ENCODE data around the gene ATP5ME. TPM values are rescaled to one million over a fixed set of nuclear protein-coding genes. Genes with fewer than 3 reads are reported as not detected.
"Not testable (repeated sequence)": the region's sequence is repeated elsewhere in the genome, so short reads cannot be mapped to it uniquely, and the experiment has no call there.

Gene ATP5ME
- polyA plus RNA-seq, 1 donor, result 477 TPM

DNA sequence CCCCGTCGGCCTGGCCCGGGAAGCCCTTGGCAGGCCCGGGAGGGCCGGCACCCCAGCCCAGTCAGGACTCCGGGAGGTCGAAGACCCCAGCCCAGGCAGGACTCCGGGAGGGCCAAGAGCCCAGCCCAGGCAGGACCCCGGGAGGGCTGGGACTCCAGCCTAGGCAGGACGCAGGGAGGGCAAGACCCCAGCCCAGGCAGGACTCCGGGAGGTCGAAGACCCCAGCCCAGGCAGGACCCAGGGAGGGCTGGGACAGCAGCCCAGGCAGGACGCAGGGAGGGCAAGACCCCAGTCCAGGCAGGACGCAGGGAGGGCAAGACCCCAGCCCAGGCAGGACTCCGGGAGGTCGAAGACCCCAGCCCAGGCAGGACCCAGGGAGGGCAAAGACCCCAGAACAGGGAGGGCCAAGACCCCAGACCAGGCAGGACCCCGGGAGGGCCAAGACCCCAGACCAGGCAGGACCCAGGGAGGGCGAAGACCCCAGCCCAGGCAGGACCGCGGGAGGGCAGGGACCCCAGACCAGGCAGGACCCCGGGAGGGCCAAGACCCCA, 32.1 kb upstream of the ATP5ME start:
- Histone ChIP-seq H3K4me1 (ENCODE audit: control insufficient read depth, insufficient read depth, low read length) (peaks cover 17% of the 10 kb centered on the region), H3K4me3 (ENCODE audit: low read length) (peak overlapping the region; percentile 92)
- WGBS (ENCODE audit: insufficient coverage, low lambda C conversion rate), result no CpG with 5 or more reads among the region's 21 CpGs
- not testable (repeated sequence) for H3K9me3 ChIP-seq (ENCODE audit: control insufficient read depth, low read depth, low read length); H3K27ac ChIP-seq (ENCODE audit: low read length); H3K36me3 ChIP-seq (ENCODE audit: control insufficient read depth, insufficient read depth, low read length); H3K27me3 ChIP-seq (ENCODE audit: control insufficient read depth, insufficient read depth, low read length); DNase-seq

DNA sequence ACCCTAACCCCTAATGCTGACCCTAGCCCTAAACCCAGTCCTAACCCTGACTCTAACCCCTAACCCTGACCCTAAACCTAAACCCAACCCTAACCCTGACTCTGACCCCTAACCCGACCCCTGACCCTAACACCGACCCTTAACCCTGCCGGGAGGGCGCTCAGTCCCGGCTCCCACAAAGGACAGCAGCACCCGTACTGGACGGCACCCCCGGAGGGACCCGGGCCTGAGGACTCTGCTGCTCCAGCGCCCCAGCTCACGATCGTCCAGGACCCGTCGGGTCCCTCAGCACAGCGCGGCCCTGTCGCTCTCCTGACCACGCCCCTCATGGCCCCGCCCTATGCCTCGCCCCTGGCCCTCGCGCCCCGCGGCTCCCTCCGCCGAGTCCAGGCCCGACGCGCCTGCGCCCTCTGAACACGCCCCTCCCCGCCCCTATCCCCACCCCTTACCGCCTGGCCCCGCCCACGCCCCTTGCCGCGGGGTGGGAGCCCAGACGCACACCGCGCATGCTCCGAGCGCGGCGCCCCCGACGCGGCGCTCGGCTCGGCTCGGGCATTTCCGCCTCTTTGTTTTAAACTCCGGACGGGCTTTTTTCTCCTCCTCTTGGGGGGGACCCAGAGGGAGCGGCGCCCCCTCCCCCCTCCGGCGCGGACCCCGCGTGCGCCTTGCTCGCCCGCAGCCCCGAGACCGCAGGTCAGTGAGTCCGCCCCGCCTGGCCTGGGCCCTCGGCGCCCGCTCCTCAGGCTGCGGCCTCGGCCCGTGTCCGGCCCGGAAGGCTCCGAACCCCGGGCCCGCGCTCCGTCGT, 31.4 kb upstream of the ATP5ME start, which contains the start of gene PCGF3:
Gene PCGF3 (plus strand): TSS at position 555 of the 805 bp plus-strand sequence. CDS start 27,849 bp downstream, outside the sequence.
- Histone ChIP-seq H3K4me3 (ENCODE audit: low read length) (peak within 1 kb of the TSS; percentile 92), H3K36me3 (ENCODE audit: control insufficient read depth, insufficient read depth, low read length) (peaks cover 5% of the 10 kb centered on the region), H3K9me3 (ENCODE audit: control insufficient read depth, low read depth, low read length) (no peaks in the 10 kb centered on the region), H3K27ac (ENCODE audit: low read length) (no peak within 1 kb of the TSS), H3K27me3 (ENCODE audit: control insufficient read depth, insufficient read depth, low read length) (no peaks in the 10 kb centered on the region), H3K4me1 (ENCODE audit: control insufficient read depth, insufficient read depth, low read length) (peaks cover 17% of the 10 kb centered on the region)
- WGBS (ENCODE audit: insufficient coverage, low lambda C conversion rate), result no CpG with 5 or more reads among the region's 82 CpGs
- peak; percentile 93 to 94 for DNase-seq

DNA sequence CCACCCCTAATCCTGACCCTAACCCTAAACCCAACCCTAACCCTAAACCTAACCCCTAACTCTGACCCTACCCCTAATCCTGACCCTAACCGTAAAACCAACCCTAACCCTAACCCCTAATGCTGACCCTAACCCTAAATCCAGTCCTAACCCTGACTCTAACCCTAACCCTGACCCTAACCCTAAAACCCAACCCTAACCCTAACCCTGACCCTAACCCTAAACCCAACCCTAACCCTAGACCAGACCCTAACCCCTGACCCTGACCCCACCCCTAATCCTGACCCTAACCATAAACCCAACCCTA, 30.8 kb upstream of the ATP5ME start:
- no peak for DNase-seq
- Histone ChIP-seq H3K9me3 (ENCODE audit: control insufficient read depth, low read depth, low read length) (no peaks in the 10 kb centered on the region), H3K4me1 (ENCODE audit: control insufficient read depth, insufficient read depth, low read length) (peaks cover 17% of the 10 kb centered on the region), H3K36me3 (ENCODE audit: control insufficient read depth, insufficient read depth, low read length) (peaks cover 5% of the 10 kb centered on the region), H3K4me3 (ENCODE audit: low read length) (peak overlapping the region; percentile 45), H3K27me3 (ENCODE audit: control insufficient read depth, insufficient read depth, low read length) (no peaks in the 10 kb centered on the region), H3K27ac (ENCODE audit: low read length) (no peak overlapping the region)
- no CpG with 5 or more reads among the region's 1 CpG for WGBS (ENCODE audit: insufficient coverage, low lambda C conversion rate)

DNA sequence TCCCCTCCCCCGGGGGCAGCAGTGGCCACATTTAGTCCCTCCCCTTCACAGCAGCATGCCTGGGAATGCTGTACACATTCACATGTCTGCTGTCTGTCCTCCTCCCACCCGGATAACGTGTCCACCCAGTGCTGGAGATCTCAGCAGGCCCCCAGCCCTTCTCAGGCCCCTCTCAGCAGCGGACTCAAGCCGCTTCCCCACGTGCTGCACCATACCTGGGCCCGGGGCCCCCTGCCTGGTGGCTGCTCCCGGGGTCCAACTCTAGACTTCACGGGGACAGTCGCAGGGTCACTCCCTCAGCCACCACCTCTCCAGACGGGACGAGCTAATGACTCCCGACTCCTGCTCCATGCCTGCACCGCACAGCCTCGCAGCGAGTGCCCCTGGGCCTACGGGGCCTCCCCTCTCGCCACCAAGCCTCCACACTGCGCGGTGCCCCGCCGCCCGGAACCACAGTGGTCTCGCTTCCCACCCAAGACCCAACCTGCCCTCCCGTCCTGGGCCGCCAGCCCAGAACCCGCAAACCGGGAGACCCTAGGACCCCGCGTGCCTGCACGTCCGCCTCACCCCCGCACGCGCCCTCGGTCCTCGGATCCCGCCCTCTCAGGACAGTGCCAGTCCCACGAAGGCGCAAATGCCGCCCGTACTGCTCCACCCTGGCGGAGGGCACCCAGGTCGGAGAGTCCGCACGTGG, 30.3 kb upstream of the ATP5ME start:
- Histone ChIP-seq H3K36me3 (ENCODE audit: control insufficient read depth, insufficient read depth, low read length) (peaks cover 5% of the 10 kb centered on the region), H3K4me3 (ENCODE audit: low read length) (no peak overlapping the region), H3K27me3 (ENCODE audit: control insufficient read depth, insufficient read depth, low read length) (no peaks in the 10 kb centered on the region), H3K4me1 (ENCODE audit: control insufficient read depth, insufficient read depth, low read length) (peaks cover 17% of the 10 kb centered on the region), H3K9me3 (ENCODE audit: control insufficient read depth, low read depth, low read length) (no peaks in the 10 kb centered on the region), H3K27ac (ENCODE audit: low read length) (no peak overlapping the region)
- no CpG with 5 or more reads among the region's 46 CpGs for WGBS (ENCODE audit: insufficient coverage, low lambda C conversion rate)
- no peak for DNase-seq

DNA sequence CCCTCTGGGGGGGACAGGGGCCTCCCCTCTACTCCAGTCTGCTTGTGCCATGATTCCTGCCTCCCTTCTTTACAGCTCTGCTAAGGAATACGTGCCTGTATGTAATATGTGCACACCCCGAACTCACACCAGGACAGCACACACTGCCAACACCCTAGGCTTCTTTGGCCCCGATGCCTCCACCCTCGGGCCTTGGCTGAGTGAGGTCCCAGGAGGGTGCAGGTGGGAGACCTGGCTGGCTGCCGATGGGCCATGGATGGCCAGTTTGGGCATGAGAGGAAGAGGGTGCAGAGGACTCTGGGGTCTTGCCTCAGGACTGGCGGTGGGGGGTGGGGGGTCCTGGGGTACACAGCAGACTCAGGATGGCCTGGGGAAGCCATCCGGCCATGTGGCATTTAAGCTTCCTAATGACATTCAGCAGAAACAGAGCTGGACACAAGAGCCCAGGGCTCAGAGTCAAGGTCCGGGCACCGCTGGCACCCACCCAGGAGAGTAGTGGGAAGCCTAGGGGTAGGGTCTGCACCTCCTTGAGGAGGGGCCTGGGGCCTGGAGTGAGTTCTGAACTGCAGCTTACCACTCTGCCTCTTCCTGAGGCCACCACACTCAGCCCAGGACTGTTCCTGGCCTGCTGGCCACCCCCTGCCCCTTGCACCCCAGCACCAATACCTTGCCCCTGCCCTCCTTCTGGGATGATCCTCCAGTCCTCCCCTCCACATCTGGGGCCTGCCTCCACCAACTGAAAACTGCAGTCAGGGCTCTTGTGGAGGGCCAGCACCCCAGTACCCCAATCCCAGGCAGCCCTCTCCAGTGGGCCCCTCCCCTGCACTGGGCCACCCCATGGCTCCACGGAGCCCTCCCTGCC, 29.5 kb upstream of the ATP5ME start:
- DNase-seq, result no peak
- Histone ChIP-seq H3K27me3 (ENCODE audit: control insufficient read depth, insufficient read depth, low read length) (no peaks in the 10 kb centered on the region), H3K4me3 (ENCODE audit: low read length) (no peak overlapping the region), H3K36me3 (ENCODE audit: control insufficient read depth, insufficient read depth, low read length) (peaks cover 4% of the 10 kb centered on the region), H3K4me1 (ENCODE audit: control insufficient read depth, insufficient read depth, low read length) (peaks cover 17% of the 10 kb centered on the region), H3K27ac (ENCODE audit: low read length) (no peak overlapping the region), H3K9me3 (ENCODE audit: control insufficient read depth, low read depth, low read length) (no peaks in the 10 kb centered on the region)
- no CpG with 5 or more reads among the region's 10 CpGs for WGBS (ENCODE audit: insufficient coverage, low lambda C conversion rate)

DNA sequence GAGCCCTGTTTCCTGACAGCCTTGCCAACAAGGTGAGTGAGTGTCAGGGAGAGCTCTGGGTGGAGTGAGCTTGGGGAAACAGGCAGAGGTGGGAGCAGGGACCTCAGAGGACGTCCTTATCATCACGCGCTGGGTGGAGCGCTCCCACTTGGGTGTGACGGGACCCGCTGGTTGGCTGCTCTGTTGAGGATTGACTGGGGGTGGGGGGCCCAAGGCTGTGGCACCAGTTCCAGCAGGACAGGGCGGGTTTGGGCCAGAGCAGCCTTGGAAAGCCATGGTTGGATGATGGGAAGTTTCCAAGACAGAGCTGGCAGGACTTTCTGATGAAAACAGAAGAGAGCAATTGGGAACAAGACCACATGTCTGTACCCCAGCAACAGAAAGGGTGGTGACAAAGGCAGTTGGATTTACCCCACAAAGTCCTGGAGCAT, 28.6 kb upstream of the ATP5ME start:
- Histone ChIP-seq H3K27me3 (ENCODE audit: control insufficient read depth, insufficient read depth, low read length) (no peaks in the 10 kb centered on the region), H3K4me1 (ENCODE audit: control insufficient read depth, insufficient read depth, low read length) (peaks cover 17% of the 10 kb centered on the region), H3K36me3 (ENCODE audit: control insufficient read depth, insufficient read depth, low read length) (no peaks in the 10 kb centered on the region), H3K9me3 (ENCODE audit: control insufficient read depth, low read depth, low read length) (no peaks in the 10 kb centered on the region), H3K4me3 (ENCODE audit: low read length) (no peak overlapping the region), H3K27ac (ENCODE audit: low read length) (no peak overlapping the region)
- peak in 1 of 2 donors; percentile 72 for DNase-seq
- no CpG with 5 or more reads among the region's 7 CpGs for WGBS (ENCODE audit: insufficient coverage, low lambda C conversion rate)

DNA sequence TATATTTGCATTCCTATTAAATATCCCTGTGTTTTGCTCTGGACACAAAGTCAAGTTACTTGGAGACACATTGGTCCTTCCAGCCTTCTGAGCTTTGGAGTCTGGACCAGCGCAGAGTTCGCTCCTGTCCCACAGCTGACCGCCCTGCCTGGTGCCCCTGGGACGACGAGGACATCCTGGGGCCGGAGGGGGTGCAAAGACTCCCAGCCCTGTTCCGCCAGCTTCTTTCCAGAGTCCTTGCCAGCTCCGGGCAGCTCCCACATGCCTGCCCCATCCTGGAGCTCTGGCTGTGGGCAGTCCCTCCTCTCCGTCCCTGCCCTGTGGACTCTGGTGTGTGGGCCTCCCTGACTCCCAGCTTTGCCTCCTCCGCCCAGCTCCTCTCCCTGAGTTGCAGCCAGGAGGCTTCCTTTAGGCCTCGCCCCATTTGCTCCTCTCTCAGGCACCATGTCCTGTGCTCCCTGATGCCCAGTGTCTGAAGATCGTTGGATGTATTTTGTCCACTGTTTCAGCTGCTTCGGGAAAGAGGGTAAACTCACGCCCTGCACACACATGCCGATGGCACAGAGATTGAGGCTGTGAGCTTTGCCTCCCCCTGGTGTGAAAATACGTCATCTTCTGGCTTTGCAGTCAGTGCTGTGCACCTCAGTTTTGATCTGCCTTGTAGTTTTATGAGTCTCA, 26.6 kb upstream of the ATP5ME start:
- no CpG with 5 or more reads among the region's 16 CpGs for WGBS (ENCODE audit: insufficient coverage, low lambda C conversion rate)
- DNase-seq, result no peak
- no peak overlapping the region for H3K27ac ChIP-seq (ENCODE audit: low read length)
- no peaks in the 10 kb centered on the region for H3K36me3 ChIP-seq (ENCODE audit: control insufficient read depth, insufficient read depth, low read length)
- H3K27me3 ChIP-seq (ENCODE audit: control insufficient read depth, insufficient read depth, low read length), result no peaks in the 10 kb centered on the region
- no peak overlapping the region for H3K4me3 ChIP-seq (ENCODE audit: low read length)
- H3K4me1 ChIP-seq (ENCODE audit: control insufficient read depth, insufficient read depth, low read length), result peaks cover 10% of the 10 kb centered on the region
- no peaks in the 10 kb centered on the region for H3K9me3 ChIP-seq (ENCODE audit: control insufficient read depth, low read depth, low read length)

DNA sequence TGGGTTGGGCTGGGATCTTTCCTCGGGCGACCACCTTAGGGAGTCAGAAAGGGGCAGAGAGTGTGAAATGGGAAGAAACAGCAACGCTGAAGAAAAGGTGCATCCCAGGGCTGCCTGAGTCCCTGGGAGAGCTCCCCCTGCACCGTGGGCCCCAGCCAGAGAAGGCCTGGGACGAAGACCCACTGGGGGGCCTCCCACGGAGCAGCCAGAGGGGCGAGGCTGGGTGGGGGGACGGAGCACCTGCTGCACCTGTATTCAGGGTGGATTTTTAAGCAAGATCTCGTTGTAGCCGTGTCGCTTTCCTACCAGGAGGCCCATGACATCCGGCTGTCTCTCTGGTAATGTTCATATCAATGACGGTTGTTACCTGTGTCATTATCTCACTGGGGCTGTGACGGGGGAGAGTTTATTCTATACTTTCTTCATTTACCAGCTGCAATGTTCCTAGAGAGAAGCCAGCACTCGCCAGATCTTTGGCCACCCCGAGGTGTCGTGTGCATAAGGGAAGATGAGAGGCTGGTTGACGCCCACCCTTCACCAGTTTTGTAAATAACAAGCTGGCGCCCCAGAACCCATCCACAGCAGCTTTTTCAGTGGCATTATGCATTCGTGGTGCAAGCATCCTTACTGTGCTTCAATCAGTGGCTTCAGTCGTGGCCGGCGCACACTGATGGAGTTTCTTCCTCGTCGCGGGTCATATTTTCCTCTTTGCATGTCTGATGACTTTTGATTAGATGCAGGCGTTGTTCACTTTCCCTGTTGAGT, 25.9 kb upstream of the ATP5ME start:
- Histone ChIP-seq H3K4me1 (ENCODE audit: control insufficient read depth, insufficient read depth, low read length) (peaks cover 7% of the 10 kb centered on the region), H3K27ac (ENCODE audit: low read length) (no peak overlapping the region), H3K36me3 (ENCODE audit: control insufficient read depth, insufficient read depth, low read length) (no peaks in the 10 kb centered on the region), H3K4me3 (ENCODE audit: low read length) (no peak overlapping the region), H3K9me3 (ENCODE audit: control insufficient read depth, low read depth, low read length) (no peaks in the 10 kb centered on the region), H3K27me3 (ENCODE audit: control insufficient read depth, insufficient read depth, low read length) (no peaks in the 10 kb centered on the region)
- WGBS (ENCODE audit: insufficient coverage, low lambda C conversion rate), result no CpG with 5 or more reads among the region's 27 CpGs
- DNase-seq, result no peak

DNA sequence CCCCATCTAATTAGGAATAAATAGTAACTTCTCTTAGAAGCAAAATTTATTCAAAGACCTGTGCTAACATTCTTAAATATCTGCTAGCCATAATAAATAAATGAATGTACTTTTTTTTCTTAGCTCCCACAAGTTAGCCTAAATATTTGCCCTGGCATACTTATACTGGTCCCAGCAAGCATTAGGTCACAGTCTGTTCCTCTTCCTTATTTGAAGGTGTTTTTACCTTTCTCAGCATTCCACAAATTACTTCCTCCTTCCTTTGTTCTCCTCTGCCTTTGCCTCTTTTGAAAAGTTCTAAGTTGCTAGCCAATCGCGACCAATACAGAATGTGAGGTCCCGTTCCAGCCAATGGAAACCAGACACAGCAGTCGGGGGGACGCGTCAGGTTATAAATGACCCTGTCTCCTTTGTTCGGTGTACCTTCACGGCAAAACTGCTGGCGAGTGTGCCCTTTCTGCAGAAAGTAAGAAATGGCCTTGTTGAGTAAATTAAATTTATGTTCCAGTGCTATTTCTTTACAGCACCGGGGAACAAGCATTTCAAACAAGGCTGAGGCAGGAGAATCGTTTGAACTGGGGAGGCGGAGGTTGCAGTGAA, 20.4 kb upstream of the ATP5ME start:
- not testable (repeated sequence) for H3K27me3 ChIP-seq (ENCODE audit: control insufficient read depth, insufficient read depth, low read length); DNase-seq; H3K4me1 ChIP-seq (ENCODE audit: control insufficient read depth, insufficient read depth, low read length); H3K27ac ChIP-seq (ENCODE audit: low read length); H3K9me3 ChIP-seq (ENCODE audit: control insufficient read depth, low read depth, low read length); H3K4me3 ChIP-seq (ENCODE audit: low read length); H3K36me3 ChIP-seq (ENCODE audit: control insufficient read depth, insufficient read depth, low read length)
- WGBS (ENCODE audit: insufficient coverage, low lambda C conversion rate), result no CpG with 5 or more reads among the region's 12 CpGs
